ENCODE results near the gene DLG1. TPM values are rescaled to one million over a fixed set of nuclear protein-coding genes. Genes with fewer than 3 reads are reported as not detected.

Gene DLG1
- total RNA-seq, 6 donors from 2014 or later = 49.3 to 102 (median 63.2) TPM

GRCh38 chr3:197258168-197258755 is 40.1 kb downstream of the DLG1 start:
- Histone ChIP-seq H3K4me3 (no peak overlapping the region), H3K27ac (no peak overlapping the region), H3K27me3 (no peaks in the 10 kb centered on the region), H3K9me3 (no peaks in the 10 kb centered on the region), H3K4me1 (peaks cover 0 to 6% (median 2%) of the 10 kb centered on the region in 4 donors), H3K36me3 (peaks cover 0 to 5% (median 0%) of the 10 kb centered on the region in 4 donors)
- TF ChIP-seq POLR2A (IDR thresholded peaks at IDR 0.05) (no peak), EP300 (IDR thresholded peaks at IDR 0.05) (no peak), CTCF (IDR thresholded peaks at IDR 0.05) (no peak), POLR2AphosphoS5 (IDR thresholded peaks at IDR 0.05) (no peak)
- ATAC-seq (ENCODE audit: low FRiP score in 2 of 2) = no peak
- WGBS, 2 donors = 59% methylated on average over 6 of the region's 6 CpGs
- no peak for DNase-seq

GRCh38 chr3:197257711-197258110 is 40.7 kb downstream of the DLG1 start:
- peaks cover 0 to 6% (median 2%) of the 10 kb centered on the region in 4 donors for H3K4me1 ChIP-seq
- DNase-seq = no peak
- no peak for ATAC-seq (ENCODE audit: low FRiP score in 2 of 2)
- H3K27me3 ChIP-seq = no peaks in the 10 kb centered on the region
- H3K9me3 ChIP-seq = no peaks in the 10 kb centered on the region
- no peaks in the 10 kb centered on the region for H3K36me3 ChIP-seq
- 75 to 84% methylated on average over 5 of the region's 5 CpGs for WGBS, 2 donors
- H3K27ac ChIP-seq = no peak overlapping the region
- TF ChIP-seq EP300 (IDR thresholded peaks at IDR 0.05) = no peak
- TF ChIP-seq POLR2A (IDR thresholded peaks at IDR 0.05) = no peak
- TF ChIP-seq CTCF (IDR thresholded peaks at IDR 0.05) = no peak
- TF ChIP-seq POLR2AphosphoS5 (IDR thresholded peaks at IDR 0.05) = no peak
- H3K4me3 ChIP-seq = no peak overlapping the region

- Histone ChIP-seq H3K4me1 (peaks cover 0 to 6% (median 2%) of the 10 kb centered on the region in 4 donors), H3K27ac (no peak overlapping the region), H3K36me3 (no peaks in the 10 kb centered on the region), H3K9me3 (no peaks in the 10 kb centered on the region), H3K4me3 (no peak overlapping the region), H3K27me3 (no peaks in the 10 kb centered on the region)
- TF ChIP-seq CTCF (IDR thresholded peaks at IDR 0.05) = peak in 5 of 6 experiments; percentile 46 to 65 (median 54)
- no peak for TF ChIP-seq EP300 (IDR thresholded peaks at IDR 0.05)
- TF ChIP-seq POLR2AphosphoS5 (IDR thresholded peaks at IDR 0.05) = no peak
- DNase-seq (no peak), ATAC-seq (ENCODE audit: low FRiP score in 2 of 2) (no peak)
- WGBS, 2 donors = 26 to 28% methylated on average over 3 of the region's 3 CpGs
Observed at GRCh38 chr3:197256836-197257444, 41.5 kb downstream of the DLG1 start.

- no peak for TF ChIP-seq CTCF (IDR thresholded peaks at IDR 0.05)
- no peak for TF ChIP-seq POLR2AphosphoS5 (IDR thresholded peaks at IDR 0.05)
- no peak for TF ChIP-seq EP300 (IDR thresholded peaks at IDR 0.05)
- TF ChIP-seq POLR2A (IDR thresholded peaks at IDR 0.05) = no peak
- H3K27me3 ChIP-seq = no peaks in the 10 kb centered on the region
- H3K9me3 ChIP-seq = no peaks in the 10 kb centered on the region
- H3K4me1 ChIP-seq = peaks cover 0 to 6% (median 2%) of the 10 kb centered on the region in 4 donors
- no peak overlapping the region for H3K27ac ChIP-seq
- DNase-seq = no peak
- no peak overlapping the region for H3K4me3 ChIP-seq
- ATAC-seq (ENCODE audit: low FRiP score in 2 of 2) = no peak
- 70 to 72% methylated on average over 4 of the region's 4 CpGs for WGBS, 2 donors
- no peaks in the 10 kb centered on the region for H3K36me3 ChIP-seq
Observed at GRCh38 chr3:197256104-197256503, 42.3 kb downstream of the DLG1 start.
